LoVo (cell line): Measurements from ENCODE around the gene TPBG.
A peak's percentile ranks its signal among the peaks of the same experiment; 100 is the strongest.

Experiments used
- DNase-seq: peaks from one replicate; pipeline ENCODE4 v3.0.0-alpha.2; 2016; ENCODE audit warnings: low spot score

Gene TPBG, protein sequence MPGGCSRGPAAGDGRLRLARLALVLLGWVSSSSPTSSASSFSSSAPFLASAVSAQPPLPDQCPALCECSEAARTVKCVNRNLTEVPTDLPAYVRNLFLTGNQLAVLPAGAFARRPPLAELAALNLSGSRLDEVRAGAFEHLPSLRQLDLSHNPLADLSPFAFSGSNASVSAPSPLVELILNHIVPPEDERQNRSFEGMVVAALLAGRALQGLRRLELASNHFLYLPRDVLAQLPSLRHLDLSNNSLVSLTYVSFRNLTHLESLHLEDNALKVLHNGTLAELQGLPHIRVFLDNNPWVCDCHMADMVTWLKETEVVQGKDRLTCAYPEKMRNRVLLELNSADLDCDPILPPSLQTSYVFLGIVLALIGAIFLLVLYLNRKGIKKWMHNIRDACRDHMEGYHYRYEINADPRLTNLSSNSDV

DNA sequence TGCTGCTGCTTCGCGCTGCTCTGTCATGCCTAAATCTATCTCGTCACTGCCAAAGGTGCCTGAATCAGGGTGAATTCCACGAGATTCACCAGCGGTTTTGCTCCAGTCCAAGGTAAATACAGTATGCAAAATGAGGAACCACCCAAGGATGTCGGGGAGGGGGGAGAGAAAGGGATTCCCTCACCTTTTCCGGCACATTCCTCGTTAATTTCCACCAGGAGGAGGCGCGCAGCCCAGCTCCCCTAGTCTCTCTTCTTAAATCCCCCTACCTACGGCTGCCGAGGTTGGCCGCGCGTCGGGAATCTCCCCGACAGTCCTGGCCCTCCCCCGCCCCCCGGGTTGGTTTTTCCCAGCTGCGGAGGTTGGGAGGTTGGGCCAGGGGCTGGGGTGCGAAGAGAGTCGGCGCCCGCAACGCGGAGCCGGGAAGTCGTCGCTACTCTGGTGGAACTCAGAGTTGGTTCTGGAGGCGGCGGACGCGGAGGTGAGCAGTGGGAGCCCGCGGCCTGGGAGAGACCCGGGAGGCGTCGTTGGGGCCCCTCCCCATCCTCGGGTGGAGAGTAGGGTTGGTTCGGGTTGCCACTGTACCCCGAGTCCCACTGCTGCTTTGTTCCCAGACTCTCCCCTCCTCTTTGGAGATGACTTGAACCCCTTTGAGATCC, at the start of gene TPBG:
Gene TPBG (plus strand): TSS at position 390 of the 659 bp plus-strand sequence. CDS start 1,145 bp downstream, outside the sequence.
- peak; percentile 69 for DNase-seq

DNA sequence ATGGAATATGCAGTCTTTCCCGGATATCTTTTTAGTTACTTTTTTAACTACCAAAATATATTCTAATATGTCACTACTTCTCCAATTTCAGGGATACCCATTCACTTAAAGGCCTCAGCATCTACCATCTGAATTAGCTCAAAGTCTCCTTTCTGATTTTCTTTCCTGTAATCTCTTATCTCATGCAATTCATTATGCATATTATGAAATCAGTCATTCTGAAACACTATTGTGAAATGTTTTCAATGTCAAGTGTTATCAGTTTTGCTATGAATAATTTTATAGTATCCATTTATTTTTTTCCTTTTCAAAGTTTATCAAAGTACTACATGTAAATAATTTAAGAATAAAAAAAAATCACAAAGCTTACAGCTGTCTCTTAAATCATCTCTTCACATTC, 41.2 kb upstream of the TPBG start:
- DNase-seq: no peak

DNA sequence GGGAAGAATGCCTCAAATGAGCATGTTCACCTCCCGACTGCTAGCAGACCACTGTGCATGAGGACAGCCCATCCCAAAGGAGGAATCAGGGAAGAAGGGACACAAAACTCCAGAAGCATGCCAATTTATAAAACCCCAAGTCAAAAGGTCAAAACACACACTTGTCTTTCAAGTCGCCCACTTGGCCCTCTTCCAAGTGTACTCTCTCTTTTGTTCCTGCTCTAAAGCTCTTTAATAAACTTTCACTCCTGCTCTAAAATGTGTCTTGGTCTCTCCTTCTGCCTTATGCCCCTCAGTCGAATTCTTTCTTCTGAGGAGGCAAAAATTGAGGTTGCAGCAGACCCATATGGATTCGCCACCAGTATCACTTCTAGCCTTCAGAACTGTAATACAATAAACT, 33.9 kb upstream of the TPBG start:
- DNase-seq: no peak

DNA sequence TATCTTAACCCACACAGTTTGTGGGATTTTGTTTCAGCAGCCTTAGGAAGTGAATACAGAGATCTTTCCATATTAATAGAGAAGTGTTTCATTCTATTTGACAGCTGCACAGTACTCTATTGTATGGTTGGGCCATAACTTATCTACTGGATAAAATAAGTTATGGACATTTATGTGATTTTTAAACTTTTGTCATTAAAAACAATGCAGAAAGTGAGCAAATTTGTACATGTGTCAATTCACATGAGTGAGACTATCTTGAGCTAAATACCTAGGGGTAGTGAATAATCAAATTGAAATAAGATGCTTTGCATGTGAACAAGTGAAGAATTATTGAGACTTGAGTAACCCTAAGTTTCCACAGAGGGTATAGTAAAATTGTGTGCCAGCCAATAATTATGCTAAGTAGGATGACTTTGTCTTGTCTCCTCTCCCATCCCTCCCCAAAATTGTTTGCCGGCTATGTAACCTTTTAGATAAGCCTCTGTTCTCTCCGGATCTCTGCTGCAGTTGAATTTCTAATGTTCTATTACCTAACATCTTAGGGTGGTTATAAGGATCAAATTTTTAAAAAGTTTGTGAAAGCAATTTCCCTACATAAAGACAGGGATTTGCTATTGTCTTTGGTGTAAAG, 33.3 kb upstream of the TPBG start:
- no peak for DNase-seq

DNA sequence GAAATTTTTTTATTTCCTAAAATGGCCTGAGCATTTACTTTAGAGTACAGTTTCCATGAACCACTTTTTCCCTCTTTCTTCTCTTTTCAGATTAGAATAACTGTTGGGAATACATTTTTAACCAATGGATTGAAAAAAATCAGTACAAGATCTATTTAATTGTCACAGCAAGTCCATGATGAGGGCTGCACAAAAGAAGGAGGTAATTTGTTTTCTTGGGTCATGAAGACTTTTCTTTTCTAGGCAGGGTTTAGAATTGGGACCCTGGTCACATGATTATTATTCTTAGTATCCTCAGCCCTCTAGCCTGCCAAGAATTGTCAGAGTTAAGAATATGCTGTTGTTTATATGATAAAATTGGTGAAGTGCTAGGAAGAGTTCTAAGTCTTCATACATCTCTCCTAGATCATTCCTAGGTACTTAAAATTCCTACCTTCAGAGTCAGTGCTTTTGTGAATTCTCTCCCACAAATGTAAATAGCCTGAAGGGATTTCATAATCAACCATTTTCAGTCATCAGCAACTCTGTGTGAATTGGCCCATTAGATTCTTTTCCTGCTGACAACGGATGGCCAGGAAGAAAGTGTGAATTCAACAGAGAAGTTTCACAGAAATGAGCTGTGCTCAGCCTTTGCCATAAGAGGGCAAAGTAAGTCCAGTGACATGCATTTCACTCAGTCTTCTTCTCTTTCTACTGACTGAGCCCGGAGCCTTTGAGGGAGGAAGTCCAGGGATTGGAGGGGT, 32.4 kb upstream of the TPBG start:
- DNase-seq: peak; percentile 15

DNA sequence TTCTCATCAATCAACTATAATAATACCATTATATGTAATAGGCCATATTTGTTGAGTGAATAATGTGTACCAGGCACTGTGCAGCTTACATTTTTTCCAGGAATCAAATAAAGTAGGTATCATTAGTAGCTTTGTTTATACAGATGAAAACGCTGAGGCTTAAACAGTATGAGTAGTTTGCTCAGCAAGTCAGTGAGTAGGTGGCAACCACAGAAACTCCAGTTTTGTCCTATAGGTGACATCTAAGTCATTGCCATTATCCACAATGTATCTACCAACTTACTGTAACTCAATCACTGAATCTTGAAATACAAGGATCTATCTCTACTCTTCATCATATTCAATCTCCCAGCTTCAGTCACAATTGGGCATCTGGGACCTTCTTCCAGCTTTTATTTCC, 29.8 kb upstream of the TPBG start:
- DNase-seq: no peak

DNA sequence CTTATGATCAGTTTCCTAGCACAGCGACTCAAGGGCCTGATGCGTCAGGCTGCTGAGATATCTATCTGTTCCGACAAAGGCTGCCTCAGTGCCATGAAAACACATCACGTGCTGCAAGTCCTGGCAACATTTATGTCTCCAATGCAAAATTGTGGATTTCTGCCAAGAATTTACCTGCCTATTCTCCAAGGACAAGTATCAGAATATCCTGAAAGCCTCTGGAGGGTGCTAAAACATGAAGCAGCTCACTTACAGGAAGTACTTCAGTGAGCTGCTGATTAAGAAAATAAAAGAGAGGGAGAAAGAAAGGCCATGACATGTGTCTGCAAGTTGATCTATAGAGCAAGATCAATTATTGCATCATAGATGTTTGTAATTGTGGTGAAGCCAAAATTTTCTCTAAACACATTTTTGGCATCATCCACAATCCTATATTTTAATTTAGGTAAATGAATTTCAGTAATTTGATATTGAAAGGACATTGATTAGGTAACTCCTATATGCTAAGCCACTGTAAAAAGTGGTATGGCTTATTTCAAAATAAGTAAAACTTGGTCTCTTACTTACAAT, 25.8 kb upstream of the TPBG start:
- no peak for DNase-seq

DNA sequence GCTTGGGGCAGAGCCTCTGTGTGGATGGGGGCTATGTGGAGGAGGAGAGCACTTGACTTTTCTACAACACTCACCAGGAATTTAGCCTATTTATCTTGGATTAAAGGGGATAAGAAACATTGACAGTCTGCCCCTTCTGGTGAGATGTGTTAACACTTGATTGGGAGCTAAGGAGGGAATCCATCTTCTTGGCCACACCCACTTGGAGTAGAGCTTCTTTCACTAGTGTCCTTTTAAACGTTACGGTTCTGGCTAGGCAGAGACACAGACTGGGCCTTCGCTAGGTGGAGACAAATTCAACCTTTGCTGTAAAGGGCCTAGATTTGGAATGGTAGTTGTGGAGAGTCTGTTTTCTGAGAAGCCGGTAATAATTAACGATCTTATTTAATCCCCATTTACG, 15.5 kb upstream of the TPBG start:
- DNase-seq: no peak

DNA sequence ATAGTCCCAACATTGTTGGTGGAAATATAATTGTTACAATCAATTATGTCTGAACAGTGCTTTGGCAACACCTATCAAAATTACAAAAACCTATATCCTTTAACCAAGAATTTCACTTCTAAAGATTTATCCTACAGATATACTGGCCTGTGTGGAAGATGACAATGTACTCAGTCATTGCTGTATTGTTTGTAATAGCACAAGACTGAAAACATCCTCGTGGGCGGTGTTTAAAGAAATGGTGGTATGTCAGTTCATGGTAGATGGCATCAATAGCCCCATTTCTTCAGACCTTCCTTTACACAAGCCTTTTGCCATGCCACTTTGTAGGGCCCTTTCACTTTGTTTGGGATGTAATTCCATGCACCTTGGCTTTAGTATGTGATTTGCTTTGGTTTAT, 9.8 kb upstream of the TPBG start:
- DNase-seq: no peak

DNA sequence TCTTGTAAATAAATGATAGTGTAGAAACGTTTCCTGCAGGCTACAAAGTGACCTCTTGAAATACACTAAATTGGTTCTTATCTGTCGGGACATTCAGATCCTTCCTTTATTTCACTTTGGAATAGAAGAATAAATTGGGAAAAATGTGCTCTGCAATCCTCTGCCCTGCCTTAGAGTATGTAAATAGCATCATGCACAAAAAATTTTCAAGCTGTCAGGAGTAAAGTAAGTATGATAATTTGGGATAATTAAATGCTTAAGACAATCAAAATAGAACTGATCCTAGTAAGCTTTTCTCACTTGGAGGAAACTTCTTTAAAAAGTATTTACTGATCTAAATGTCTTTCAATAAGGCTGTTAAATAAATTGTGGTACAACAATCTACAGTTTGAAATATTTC, 3.1 kb upstream of the TPBG start:
- DNase-seq: no peak

DNA sequence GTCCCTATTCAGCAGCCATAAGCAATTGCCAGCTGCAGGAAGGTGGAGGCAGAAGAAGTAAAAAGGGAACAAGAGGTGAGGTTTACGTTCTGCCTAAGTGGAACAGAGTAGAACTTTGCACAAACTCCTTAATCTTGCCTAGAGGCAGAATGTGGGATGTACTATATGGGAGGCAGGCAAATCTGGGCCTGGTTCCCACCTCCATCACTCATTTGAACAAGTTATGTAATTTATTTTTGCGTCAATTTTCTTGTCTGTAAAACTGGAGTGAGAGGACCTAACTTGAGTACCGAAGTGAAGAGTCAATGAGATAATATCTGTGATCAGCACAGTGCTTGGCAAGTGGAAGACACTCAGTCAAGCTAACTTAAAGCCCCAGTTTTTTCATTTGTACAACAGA, 2.0 kb upstream of the TPBG start:
- no peak for DNase-seq

DNA sequence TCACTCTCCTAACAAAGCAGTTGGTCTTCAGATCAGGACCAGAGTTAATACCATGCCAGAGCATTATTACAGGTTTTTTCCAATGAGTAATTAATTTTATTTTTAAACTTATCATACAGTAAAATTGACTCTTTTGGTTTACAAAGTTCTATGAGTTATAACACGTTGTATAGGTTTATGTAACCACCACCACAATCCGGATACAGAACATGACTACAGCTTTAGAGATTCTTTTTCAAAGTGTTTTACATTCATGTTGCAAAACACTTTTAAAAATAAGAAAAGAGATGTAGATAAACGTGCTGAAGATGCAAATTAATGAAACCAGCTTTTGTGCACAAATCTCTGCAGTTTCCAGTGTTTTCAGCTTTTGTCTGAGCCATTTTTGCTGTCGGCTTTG, 1.5 kb upstream of the TPBG start:
- DNase-seq: no peak

DNA sequence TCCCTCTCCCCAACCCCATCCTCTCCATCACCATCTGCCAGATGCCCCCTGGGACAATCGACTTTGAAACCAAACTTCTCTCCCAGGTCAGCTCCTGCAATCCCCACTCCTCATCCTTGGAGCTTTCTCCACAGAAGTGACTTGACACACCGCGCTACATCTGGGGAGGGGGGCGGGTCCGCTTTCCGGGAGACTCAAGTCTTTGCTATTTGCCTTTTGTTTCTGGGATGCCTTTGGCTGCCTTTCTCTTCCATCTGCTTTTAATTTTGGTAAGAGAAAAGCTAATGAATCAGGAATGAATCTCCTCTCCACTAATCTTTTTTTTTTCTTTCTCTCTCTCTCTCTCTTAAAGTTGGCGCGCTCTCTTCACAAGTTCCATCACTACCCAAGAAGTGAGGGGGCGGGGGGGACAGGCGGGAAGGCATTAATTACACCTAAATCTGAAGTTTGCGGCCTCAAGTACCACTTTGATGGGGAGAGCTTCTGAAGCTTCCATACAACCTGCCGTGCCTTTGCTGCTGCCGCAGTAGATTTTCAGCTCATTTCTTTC, 664 bp upstream of the TPBG start:
- no peak for DNase-seq

DNA sequence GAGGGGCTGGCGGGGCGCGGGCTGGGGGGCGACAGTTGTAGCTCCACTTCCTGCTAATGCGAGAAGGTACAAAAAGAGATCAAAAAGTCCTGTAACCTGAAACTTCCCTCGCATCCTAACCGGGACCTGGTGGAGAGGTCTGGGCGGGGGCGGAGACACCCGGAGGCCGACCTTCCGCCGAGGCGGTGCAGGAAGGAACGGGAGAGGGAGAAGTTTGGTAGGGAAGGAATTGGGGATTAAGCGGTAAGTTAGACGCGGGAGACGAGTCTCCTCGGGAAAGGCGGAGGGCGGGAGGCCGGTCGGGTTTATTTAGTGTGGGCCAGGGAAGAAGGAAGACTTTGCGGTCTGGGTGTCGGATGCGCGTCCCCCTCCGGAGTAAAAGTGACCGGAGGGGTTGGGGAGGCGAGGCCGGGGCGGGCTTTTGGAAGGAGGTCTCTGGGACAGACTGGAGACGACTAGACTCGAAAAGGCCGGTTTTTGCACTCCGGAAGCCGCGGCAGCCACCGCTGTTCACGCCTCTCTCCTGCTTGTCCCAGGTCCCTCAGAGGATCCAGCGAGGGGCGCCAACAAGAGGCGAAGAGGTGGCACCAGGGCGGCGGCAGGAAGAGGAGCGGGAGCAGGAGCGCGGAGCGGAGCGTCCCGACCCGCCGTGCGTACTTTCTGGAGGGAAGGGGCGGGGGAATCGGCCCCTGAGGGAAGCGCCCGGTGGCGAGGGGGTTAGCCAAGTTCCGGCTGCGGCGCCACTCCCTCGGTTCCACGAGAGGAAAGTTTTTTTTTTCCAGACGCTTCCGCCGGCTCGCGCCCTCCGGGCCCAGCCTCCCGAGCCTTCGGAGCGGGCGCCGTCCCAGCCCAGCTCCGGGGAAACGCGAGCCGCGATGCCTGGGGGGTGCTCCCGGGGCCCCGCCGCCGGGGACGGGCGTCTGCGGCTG, 734 bp downstream of the TPBG start:
- peak; percentile 60 for DNase-seq

DNA sequence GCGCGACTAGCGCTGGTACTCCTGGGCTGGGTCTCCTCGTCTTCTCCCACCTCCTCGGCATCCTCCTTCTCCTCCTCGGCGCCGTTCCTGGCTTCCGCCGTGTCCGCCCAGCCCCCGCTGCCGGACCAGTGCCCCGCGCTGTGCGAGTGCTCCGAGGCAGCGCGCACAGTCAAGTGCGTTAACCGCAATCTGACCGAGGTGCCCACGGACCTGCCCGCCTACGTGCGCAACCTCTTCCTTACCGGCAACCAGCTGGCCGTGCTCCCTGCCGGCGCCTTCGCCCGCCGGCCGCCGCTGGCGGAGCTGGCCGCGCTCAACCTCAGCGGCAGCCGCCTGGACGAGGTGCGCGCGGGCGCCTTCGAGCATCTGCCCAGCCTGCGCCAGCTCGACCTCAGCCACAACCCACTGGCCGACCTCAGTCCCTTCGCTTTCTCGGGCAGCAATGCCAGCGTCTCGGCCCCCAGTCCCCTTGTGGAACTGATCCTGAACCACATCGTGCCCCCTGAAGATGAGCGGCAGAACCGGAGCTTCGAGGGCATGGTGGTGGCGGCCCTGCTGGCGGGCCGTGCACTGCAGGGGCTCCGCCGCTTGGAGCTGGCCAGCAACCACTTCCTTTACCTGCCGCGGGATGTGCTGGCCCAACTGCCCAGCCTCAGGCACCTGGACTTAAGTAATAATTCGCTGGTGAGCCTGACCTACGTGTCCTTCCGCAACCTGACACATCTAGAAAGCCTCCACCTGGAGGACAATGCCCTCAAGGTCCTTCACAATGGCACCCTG, 1.6 kb downstream of the TPBG start:
- no peak for DNase-seq

DNA sequence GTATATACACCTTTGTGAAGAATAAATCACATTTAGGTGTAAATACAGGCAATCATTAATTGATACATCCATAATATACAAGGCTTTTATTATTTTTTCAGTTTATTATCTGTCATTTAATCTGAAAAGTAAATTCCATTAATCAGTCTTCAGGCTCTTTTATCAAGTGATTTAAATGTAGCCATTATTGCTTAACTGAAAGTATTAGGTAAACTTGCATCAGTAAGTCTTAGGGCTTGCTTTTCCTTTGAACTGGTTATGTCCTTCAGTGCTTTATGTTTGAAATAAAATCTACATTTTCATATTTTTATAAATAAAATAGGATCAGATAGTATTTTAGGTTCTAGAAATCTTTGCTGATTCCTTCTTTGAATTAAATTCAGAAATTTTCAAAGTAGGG, 4.1 kb downstream of the TPBG start:
- DNase-seq: no peak

DNA sequence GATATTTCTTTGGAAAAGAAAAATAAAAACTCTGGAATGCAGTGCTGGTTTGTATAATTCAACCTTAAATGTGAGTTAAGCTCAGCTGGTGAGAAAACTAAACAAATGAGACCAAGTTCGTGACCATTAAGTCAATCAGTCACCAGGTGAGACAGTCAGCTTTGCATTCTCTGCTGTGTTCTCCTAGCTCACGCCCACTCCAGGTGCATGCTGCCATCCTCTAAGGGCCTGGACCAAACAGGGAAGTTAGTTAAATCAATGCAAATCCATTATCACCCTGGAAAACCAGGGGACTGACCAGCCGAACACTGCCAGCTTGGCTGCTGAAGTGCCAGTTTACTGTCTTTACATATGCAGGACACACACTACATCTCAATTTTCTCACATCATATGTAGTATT, 7.2 kb downstream of the TPBG start:
- no peak for DNase-seq

DNA sequence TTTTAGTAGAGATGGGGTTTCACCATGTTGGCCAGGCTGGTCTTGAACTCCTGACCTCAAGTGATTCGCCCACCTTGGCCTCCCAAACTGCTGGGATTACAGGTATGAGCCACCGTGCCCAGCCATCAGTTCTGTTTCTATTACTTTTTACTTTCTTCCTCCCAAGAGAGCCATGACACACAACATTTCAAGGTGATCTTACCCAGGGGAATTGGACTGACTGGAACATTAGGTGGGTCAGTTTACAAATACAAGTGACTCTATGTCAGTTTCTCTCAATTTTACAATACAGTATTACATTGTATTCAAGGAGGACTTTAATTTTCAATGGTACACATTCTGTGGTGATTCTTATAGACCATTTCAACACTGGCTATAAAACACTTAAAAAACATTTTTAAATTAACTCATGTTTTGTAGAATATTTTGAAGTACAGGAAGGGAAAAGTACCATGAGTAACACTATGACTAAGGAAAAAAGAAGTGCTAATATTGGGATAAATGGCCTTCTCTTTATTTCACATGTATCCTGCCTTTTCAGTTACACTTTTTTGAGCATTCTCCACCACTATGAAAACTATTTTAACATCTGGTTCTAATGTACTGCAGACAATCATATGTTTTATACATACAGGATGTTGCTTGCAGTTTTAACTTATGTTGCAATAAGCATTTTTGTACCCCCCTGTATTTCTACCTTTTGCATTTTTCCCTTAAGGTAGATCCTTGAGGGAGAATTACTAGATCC, 8.4 kb downstream of the TPBG start:
- no peak for DNase-seq

DNA sequence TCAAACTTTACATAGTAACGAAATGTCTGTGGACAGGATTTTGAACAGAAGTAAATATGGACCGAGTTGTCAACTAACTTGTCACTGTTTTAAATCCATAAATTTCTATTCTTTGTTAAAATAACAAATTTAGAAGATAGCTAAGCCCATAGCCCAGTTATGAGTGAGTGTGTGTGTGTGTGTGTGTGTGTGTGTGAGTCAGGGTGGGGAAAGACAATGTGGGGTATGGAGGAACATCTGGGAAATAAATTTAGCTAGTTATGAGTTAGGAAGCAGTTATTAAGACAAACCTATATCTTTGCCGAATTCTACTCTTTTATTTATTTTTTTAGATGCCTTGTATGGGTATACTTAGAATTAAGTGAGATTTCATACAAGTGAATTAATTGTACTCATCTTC, 9.0 kb downstream of the TPBG start:
- no peak for DNase-seq
